Medulla oblongata (tissue), 1 donor: Measurements from ENCODE around the gene SNX32.

Experiments used
- DNase-seq: peaks from one replicate; pipeline ENCODE4 v3.0.0-alpha.2; 2015; ENCODE audit errors: extremely low spot score

The SNX32 gene

DNA sequence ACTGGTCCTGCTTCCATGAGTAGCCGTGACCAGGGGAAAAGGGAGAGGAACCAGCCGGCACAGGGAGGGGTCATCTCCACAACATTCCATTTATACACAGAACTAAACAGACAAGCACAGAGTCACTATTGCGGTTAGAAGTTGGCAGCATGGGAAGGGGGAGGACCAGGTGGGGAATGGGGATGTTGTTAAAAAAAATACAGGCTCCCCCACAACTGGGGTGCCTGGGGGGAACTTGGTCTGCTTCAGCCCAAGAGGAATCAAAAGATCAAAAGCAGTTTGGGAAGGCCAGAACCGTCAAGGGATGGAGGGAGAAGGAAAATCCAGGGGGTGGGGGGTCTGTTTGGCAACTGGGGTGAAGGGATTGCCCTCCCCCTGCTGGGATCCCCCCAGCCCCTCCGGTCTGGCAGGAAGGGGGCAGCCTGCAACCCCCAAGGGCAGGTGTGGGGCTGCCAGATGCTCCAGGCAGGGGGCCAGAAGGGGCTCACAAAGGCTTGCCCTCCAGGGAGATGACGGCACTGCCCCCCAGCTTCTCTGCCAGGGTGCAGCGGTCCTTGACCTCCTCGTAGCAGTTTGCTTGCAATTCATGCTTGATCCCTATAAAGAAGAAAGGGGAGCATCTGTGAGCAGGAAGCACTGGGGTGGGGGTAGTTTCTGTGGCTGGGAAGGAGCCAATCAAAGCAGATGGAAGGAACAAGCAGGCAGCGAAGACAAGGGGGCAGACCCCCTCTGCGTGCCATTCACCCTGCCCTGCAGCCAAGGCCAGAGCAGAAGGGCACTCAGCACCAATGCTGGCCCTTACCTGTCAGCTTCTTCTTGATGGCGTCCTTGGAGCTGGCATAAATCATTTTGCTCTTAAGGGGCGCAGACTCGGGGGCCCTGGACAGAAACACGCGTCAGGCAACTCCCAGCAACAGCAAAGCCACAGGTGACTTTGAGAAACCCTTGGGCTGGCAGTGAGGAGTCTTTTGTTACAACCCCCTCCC lies 21.4 kb downstream of the SNX32 start:
- no peak for DNase-seq

DNA sequence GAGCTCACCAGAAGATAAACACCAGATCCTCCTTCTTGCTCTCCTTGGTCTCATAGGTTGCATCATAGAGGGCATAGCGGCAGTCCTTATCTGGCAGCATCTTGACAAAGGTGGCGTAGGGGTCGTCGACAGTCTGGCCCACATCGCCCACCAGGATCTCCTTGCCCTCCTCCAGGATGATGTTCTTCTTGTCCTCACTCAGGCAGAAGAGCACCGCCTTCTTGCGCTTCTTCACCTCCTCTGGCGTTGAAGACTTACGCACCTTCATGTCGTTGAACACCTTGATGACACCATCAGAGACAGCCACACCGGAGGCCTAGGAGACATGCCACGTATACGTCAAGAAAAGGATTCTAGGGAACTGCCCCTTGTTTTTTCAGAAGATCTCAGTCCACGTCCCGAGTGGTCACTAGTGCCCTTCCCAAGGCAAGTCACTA lies 22.2 kb downstream of the SNX32 start:
- DNase-seq = no peak

DNA sequence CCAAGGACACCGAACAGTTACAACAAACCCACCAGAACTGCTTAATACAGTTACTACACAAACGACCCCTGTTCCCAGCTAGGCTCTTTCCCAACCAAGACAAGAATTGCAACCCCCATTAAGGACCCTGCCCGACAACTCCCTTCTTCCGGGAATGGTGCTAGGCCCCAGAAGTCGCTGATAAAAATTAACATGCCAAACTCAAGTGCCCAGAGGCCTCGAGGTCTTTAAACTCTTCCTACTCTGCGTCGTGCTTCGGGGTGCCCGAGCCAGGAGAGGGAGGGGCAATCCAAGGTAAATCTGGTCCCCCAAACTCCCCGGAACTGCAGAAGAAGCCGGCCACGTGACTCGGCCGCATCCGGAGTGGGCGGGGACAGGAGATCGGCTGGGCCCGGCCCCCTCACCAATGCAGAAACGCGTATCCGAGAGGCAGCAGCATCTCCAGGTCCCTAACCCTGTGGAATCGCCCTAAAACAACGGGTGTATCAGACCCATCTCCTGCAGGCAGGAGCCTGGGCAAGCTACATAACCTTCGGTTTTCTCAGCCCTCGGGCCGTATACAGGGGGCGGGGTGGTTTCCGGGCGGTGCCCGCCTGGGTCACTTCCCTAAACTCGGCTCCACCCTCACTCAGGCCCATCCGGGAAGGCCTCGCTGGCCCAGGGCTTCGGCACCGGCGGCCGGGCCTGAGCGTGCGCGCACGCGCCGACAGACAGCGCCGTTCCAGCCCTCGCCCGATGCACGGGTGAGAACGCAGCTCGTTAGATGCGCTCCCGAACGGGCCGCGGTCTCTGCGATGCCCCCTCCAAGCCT lies 23.1 kb downstream of the SNX32 start:
- DNase-seq = peak; percentile 85

DNA sequence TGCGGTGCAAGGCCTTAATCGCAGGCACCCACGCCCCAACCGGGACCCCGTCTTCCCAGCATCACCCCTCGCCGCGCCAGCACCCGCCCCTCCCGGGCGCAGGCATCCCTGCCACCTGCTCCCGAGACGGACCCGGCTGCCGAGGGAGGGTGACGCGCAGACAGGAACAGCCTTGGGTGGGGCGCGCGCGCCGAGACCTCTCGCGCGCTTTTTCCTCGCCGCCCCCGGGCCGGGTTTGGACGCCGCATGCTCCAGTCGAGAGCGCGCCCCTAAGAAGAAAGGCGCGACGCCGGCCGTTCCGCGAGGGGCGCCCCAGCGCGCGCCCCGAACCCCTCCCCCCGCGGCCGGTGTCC lies 23.7 kb downstream of the SNX32 start:
- DNase-seq = no peak

DNA sequence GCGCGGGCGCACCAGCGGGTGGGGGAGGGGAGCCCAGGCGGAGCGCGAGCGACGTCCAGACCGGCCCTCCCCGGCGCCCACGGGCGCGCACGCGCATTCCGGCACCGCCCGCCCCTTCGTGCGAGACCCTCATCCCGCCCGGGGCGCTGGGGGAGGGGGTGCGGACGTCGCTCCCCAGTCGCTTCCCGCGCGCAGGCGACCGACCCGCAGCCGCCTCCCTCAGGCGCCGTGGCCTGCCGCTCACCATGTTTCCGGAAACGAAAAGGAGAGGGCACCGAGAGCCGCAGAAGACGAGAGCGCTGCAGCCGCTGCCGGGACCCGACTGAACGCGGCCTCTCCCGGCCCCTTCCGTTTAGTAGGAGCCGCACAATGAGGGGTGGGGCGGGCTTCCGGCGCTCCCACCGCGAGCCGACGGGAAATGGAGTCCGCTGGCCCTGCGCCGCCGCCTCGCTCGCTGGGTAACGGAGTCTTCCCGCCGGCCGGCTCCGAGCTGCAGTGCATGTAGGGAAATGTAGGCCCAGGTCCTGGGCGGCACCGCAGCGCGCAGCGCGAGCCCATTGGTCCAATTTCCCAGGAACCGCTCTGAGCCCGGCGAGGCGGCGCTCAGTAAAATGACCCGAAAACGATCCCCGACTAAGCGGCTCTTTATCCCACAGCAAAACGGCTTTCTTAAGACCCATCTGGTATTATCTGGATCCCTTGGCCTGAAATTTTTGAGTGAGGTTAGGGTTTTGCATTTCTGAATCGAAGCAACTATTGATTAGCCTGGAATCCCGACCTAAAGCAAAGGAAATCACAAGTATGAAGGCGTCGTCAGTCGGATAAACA lies 24.3 kb downstream of the SNX32 start, which contains the start of gene CFL1:
Gene CFL1 (minus strand): TSS at position 328 of the 828 bp plus-strand sequence. CDS start 81 bp downstream, at position 247.
- peak; percentile 98 for DNase-seq

DNA sequence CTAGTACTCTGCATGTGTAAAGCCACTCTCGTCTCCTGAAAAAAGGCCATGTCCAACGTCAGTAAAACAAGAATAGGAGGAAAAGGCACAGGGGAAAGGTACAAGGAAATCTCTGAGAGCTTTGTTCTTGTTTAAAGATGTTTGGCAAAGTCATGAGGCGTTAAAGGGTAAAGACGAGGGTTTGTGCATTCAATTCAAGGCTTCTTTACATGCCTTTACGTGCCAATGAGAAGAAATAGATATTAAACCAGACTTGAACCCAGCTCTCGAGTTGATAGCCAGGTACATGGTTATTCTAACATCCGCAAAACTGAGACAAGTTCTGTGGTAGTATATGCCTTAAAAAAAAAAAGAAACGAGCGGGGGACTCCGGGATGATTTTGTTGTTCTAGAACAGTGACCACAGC lies 24.9 kb downstream of the SNX32 start:
- DNase-seq = no peak

DNA sequence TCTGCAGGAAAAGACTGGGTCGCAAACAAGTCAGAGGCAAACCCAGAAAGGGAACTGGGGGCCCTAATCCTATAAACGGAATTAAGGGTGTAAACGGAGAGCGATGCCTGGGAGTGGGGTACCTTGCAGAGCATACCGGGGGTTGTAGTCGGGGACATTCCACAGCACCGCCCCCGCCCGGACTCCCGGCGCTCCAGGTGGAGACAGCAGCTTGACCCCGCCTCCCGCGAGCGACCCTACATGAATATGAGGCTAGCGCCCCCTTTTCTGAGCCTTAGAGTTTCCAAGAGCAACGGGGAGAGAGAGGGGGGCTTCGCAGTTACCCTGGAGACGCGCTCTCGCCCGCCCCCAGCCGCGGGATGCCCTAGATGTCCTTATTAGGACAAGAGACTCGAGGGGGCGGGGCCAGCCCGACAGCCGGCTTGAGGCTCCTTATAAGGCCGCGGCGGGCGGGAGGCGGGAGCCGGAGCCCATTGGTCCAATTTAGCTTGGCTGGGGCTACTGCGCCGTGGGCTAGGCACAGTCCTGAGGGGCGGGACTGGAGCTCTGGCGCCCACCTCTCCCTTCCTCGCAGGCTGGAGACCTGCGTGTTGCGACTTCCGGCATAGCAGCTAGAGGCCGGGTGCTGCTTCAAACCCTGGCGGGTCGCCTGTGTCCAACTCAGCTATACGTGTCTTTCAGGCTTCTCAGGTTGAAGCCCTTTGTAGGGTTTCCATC lies 25.5 kb downstream of the SNX32 start:
- peak; percentile 98 for DNase-seq

DNA sequence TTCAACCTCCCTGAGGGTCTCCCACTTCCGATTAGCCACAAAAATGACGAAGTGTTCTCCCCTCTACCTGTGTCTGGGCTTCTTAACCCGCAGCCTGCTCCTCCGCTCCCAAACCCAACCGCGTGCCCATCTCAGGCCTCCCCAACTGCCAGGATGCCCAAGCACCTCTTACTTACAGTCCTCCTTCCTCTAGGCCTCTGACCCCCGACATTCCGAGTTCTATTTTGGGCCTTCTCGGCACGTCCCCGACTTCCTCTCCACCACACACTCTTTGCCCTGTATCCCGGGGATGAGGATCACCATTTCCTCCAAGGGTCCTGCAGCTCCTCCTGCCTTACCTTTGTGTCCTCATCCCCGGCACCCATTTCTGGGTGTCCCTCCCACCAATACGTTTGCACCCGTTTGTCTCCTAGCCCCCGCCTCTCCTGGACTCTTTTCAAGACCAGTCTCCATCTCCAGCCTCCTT lies 26.1 kb downstream of the SNX32 start:
- DNase-seq = no peak

DNA sequence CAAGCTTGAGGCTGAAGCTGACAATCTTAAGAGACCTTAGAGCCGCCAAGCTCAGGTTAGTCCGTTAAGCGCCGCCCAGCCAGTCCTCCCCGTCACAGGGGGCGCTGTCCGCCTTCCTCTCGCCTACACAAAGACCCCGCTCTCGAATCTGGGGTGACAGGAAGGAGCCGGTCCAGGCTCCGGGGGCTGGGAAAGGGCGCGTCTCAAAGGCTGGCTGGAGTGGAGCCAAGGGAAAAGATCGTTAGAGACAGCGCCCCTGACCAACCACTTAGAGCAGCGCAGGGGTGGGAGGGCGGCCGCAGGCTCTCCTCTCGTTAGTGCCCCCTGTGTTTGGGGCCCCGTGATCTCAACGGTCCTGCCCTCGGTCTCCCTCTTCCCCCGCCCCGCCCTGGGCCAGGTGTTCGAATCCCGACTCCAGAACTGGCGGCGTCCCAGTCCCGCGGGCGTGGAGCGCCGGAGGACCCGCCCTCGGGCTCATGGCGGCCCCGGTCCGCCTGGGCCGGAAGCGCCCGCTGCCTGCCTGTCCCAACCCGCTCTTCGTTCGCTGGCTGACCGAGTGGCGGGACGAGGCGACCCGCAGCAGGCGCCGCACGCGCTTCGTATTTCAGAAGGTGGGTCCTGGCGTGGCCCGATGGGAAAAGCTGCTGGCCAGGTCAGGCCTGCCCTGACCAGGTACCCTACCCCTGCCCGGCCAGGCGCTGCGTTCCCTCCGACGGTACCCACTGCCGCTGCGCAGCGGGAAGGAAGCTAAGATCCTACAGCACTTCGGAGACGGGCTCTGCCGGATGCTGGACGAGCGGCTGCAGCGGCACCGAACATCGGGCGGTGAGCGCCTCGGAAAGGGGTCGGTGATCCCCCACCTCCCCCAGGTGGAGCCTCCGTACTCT lies 26.8 kb downstream of the SNX32 start, which contains the start of gene MUS81:
Gene MUS81 (plus strand): TSS at position 156 of the 887 bp plus-strand sequence. CDS start 321 bp downstream, at position 477.
- peak; percentile 97 for DNase-seq

DNA sequence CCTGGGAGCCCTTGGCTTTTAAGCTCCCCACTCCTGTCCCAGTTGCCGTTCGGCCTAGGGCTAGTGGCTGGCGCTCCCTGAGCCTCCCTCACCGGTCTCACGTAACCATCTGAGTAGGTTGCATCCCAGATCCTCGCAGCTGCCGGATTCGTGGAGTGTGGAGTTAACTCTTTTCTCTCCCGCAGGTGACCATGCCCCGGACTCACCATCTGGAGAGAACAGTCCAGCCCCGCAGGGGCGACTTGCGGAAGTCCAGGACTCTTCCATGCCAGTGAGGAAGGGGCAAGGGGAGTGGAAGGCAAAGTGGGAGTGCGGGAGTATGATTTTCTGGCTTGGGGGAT lies 27.4 kb downstream of the SNX32 start:
- DNase-seq = no peak

DNA sequence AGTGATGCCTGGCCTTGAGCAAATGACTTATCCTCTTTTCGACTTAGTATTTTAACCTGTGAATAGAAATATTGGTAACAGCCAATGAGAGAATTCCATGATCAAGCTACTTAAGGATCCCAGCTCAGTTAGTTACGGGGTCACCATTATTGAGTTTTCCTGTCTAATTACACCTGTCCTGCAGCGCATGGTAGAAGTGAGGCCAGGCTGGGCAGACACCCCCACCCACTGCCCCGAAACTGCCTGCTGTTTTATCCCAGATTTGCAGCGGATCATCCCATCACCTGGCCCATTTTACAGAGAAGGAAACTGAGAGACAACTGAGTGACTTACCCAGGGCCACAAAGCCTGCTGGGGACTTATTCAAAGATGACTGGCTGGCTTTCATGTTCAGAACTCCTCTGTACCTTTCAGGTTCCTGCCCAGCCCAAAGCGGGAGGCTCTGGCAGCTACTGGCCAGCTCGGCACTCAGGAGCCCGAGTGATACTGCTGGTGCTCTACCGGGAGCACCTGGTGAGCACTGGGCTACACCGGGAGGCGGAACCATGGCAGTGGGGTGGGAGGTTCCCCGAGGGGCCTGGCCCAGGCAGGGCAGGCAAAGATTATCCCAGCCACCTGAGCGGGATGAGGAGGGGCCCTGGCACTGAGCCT lies 27.9 kb downstream of the SNX32 start:
- DNase-seq = no peak

DNA sequence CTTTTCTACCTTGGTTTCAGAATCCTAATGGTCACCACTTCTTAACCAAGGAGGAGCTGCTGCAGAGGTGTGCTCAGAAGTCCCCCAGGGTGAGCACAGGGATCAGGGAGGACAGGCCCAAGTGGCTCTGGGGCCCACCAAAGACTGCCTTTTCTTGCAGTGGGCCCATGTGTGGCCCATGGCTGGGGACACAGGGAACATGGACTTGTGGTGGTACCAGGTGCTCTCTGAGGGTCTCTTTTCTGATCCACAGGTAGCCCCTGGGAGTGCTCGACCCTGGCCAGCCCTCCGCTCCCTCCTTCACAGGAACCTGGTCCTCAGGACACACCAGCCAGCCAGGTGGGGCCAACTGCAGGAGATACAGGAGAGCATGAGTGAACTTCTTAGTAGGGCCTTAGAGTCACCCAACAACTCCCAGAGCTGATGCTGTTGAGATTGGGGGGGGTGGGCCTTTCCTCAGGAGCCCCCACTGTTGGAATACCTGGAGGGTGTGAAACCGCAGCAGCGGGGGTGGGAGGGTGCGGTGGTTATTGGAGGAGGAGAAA lies 28.5 kb downstream of the SNX32 start:
- no peak for DNase-seq

DNA sequence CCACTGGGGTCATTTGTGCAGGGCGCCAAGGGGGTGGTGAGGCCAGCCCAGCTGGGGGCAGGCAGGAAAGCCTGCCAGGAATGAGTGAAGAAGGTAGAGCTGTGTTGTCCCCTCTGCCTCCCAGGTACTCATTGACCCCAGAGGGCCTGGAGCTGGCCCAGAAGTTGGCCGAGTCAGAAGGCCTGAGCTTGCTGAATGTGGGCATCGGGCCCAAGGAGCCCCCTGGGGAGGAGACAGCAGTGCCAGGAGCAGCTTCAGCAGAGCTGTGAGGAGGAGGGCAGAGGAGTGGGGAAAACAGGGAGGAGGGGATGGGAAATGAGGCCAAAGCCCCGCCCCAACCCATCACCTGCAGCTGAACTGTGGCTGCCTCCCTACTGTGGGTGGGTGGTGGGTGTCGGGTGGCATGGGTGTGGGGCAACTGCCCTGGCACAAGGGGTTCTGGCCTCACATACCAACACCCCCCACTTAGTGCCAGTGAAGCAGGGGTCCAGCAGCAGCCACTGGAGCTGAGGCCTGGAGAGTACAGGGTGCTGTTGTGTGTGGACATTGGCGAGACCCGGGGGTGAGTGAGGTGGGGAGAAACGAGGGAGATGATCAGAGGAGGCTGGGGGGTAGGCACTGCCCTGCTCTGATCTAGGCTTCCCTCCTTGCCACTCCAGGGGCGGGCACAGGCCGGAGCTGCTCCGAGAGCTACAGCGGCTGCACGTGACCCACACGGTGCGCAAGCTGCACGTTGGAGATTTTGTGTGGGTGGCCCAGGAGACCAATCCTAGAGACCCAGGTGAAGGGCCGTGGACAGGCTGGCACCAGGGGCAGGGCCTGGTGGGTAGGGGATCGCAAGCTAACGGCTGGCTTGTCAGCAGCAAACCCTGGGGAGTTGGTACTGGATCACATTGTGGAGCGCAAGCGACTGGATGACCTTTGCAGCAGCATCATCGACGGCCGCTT lies 29.5 kb downstream of the SNX32 start:
- DNase-seq = no peak

DNA sequence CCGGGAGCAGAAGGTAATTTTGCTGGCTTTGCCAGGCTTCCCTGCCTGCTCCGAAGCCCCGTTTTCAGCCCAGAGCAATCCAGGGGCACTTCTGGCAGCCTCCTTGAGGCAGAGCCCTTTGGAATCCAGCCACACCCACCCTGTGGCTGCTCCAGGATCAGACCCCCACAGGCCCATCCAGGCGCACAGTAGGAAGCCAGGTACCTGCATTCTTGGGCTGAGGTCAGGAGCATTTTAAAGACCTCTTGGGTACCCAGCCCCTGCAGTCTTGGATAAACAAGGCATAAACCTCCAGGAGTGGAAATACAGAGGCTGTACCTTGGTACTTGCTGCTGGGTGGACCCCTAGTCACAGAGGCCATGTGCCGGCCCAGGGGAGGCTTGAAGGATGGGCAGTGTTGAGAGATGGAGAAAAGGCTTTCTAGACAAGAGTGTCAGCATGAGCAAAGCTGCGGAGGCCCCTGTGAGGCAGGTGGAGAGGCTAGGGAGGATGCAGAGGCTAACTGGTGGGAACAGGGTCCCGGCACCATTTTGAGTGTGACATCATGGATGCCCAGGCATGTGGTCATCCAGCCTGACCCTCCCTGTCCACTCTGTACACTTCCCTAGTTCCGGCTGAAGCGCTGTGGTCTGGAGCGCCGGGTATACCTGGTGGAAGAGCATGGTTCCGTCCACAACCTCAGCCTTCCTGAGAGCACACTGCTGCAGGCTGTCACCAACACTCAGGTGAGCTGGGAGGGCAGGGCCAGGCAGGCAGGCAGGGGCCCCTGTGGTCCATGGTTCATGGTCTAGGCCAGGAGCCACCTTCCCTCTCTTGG lies 30.3 kb downstream of the SNX32 start:
- DNase-seq = no peak

DNA sequence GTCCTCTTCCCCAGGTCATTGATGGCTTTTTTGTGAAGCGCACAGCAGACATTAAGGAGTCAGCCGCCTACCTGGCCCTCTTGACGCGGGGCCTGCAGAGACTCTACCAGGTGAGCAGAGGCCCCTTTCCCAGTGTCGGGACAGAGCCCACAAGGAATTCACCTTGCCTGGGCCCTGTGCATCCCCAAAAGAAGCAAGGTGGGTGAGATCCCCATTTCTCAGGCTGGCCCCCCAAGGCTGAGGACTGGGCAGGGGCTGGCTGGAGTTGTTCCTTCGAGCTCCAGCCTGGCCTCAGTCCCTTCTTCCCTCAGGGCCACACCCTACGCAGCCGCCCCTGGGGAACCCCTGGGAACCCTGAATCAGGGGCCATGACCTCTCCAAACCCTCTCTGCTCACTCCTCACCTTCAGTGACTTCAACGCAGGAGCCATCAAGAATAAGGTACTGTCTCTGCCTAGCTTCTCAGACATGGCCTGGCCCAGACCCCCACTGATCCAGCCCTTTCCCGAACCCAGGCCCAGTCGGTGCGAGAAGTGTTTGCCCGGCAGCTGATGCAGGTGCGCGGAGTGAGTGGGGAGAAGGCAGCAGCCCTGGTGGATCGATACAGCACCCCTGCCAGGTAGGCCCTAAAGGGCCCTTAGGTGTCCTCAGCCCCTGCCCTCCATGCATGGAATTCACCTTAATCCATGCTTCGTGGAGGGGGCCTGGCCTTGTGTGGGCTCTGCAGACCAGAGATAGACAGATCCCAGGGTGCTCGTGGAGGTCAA lies 31.1 kb downstream of the SNX32 start:
- no peak for DNase-seq

DNA sequence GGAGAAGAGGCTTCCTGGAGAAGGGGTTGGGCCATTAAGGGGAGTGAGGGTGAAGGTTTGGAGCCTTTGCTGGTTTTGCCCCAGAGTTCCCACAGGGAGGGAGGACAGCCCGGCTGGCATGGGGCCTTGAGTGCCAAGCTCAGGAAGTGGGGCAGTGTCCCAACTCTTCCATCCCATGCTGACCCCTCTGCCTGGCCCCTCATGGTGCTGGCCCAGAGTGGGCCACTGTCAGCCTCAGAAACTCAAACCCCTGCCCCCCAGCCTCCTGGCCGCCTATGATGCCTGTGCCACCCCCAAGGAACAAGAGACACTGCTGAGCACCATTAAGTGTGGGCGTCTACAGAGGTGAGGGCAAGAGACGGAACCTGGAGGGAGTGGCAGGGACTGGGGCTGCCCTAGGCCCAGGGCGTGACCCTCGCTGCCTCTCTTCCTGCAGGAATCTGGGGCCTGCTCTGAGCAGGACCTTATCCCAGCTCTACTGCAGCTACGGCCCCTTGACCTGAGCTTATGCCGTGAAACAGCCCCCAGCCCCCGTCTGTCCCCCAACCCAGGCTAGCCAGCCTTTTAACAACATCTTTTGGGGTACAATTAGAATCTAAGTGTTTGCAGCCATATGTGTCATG lies 31.9 kb downstream of the SNX32 start:
- no peak for DNase-seq
